HG03175 (cell line): ENCODE data around the gene RGS17.
A peak's percentile ranks its signal among the peaks of the same experiment; 100 is the strongest.
"Not testable (repeated sequence)": the region's sequence is repeated elsewhere in the genome, so short reads cannot be mapped to it uniquely, and the experiment has no call there.

ENCODE experiments used
- ATAC-seq: cut with Tn5 transposase; IDR thresholded peaks from one replicate; pipeline ENCODE4 v1.9.1; 2021; ENCODE audit warnings: mild to moderate bottlenecking, moderate library complexity; ENCODE audit not compliant: unreplicated experiment

RGS17 gene

DNA sequence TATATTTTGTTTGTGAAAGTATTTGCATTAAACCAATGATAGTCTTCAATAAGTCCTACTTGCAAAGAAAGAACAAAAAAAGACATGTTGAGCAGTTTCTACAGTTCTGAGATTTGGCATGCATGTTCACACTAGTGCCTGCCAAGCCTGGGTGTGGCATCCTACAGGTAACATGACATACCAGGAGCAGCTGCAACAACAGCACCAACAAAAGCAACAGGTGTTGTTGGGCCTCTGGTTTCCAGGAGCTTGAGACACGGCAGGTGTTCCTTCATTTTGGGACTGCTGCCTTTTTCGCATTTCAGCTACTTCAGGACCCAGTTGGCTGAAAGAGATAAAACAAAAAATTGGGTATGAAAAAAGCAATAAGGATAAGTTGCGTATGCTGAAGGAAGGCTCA is 87.4 kb downstream of the RGS17 start:
- ATAC-seq: no peak

DNA sequence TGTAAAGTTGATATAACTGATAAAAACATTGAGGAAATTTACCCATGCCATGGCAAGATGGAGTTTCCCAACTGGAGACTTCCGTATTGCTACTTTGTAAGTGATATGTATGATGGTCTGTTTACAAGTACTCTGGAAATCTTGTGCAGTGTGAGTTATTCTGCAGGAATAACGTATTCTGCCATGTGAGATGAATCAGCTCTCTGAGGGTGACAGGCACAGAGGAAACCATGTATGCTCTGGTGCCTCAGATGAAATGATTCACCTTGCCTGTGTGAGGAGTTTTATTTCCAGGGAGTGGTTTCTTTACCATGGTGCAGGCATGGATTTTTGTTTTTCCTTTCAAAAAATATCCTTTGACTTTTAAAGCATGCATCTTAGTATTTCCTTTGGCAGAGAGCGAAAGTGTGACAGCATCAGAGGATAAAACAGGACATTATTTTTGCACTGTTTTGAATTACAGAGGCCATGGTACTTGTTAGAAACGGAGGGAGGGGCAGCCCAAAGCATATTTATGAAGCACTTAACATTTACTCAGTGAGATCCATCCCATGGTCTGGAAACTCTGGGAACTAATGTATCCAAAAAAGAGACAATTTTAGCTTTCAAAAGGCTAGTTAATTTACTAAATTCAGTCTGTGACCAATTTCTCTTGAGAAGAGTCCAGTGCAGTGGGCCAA is 92.6 kb downstream of the RGS17 start:
- no peak for ATAC-seq

DNA sequence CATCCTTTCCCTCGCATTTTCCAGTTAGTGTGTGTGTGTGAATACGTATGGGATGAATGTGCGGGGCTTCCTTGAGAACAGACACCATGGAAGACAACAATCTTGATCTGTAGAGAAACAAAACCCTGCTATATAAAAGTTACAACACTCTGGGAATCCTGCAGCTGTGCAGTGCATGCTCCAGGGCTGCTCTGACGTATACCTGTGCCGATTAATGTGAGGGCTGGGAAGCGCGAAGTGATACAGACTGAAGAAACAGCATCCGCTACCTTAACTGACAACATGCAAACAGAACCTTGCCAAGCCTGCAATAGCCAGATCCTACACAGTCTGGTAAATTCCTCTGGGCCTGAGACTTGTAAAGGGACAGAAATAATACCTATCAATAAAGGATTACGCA is 96.9 kb downstream of the RGS17 start:
- ATAC-seq: no peak

DNA sequence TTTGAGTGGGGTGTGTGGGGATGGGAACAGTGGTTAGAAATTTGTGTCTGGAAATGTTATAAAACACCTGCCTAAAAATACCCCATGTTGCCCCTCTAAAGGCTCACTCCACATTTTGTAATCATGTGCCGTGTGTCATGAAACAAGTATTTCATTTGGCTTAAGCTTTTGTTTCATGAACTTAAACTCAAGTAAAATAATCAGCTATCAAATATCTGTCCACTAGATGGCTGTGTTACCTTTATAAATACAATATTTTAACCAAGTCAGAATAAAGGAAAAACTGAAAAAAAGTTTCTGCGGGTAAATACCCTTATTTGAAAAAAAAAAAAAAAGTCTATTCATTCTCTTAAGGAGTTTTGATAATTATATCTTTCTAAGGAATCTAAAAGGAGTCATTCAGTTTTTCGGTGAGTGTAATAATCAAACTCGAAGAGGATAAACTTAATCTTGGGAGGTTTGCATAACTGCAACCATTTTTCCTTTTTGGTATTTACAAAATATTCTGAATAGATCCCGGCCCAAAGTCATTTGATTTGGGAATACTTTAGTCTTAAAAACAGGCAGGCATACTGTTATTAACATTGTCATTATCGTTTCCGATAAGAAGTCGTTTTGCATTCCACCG is 98.7 kb downstream of the RGS17 start:
- ATAC-seq: no peak

DNA sequence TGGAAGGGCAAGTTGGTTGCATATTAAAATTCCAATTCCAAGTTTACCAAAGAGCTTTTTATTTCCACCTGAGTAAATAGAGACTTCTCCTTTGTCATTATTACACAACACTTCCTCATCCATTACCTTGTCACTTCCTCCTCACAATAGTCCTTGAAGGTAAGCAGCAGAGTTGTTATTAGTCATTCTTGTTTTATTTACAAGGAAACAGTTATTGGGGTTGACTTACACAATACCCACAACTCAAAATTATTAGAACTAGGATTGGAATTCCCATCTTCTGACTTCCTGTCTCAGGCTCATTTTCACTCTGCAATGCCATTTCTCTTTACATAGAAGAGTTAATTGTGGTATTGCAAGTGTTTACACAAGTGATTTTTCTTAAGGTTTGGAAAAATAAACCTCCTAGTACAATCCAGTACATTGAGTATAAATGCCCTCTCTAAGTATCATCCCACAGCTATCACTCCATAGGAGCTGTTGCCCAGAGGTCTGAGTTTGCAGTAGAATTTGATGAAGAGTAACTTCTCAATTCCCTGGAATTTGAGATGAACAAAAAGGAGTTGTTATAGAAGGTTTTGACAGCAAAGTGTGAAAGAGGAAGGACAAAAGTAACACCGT is 99.6 kb downstream of the RGS17 start:
- no peak for ATAC-seq

DNA sequence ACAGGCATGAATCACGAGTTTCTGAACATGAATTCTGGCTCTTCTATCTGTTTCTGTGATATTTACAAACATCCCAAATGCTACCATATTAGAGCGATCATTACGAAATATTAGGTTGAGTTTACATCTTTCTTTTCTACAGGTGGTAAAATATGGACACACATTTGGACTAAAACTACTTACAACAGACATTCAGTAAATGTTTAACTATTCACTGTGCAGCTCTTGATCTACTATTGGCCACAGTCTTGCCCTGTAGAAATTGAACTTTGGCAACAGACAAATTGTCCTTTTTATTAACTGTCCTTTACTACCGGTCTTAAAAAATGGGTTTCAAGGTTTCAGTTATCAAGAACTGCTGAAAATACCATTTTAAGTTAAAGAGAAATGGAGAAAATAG is 102.1 kb downstream of the RGS17 start:
- no peak for ATAC-seq

DNA sequence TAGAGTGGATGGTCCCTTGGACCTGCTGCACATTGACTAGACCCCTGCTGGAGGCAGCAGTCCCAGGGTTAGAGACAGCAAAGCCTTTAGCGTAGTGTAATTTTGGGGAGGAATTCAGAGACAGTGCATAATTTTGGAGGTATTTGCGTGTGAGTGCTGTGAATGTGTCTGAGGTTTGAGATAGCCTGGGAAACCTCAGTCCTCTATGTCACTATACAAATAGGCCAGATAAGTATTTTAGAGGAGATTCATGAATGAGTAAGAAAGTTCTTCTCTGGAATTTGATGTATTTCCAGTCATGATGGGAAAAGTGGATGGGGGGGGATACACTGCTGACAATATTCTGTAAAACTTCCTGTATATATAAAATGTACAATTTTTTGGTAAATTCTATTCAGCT is 102.8 kb downstream of the RGS17 start:
- ATAC-seq: no peak

DNA sequence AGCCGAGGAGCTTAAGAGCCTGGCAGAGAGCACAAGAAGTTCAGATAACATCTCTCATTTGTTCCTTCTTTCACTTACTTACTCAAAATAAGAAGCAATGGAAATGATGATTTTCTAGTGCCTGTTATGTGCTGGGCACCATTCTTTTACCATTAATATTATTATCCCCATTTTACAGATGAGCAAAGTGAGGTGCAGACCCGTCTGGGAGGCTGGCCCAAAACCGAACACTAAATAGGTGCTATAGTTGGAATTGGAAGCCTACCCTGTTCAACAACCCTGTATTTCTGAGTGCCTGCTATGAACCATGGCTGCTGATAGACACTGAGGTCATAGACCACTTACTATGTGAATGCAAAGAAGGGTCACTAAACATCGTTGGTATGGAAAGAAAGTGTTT is 103.6 kb downstream of the RGS17 start:
- ATAC-seq: no peak

DNA sequence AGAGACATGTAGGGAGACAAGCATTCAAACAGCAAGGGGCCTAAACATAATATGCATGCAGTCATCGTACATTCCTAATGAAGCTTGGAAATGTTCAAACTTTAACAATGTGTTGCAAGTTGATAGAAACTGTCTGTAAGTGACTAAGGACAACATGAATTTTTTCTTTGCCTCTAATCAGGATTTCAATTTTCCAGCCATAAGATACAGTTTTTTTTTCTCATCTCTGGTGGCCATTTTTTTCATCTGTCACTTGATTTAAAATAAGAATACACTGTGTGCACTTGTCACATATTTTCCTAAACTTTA is 106.4 kb downstream of the RGS17 start:
- ATAC-seq: no peak

DNA sequence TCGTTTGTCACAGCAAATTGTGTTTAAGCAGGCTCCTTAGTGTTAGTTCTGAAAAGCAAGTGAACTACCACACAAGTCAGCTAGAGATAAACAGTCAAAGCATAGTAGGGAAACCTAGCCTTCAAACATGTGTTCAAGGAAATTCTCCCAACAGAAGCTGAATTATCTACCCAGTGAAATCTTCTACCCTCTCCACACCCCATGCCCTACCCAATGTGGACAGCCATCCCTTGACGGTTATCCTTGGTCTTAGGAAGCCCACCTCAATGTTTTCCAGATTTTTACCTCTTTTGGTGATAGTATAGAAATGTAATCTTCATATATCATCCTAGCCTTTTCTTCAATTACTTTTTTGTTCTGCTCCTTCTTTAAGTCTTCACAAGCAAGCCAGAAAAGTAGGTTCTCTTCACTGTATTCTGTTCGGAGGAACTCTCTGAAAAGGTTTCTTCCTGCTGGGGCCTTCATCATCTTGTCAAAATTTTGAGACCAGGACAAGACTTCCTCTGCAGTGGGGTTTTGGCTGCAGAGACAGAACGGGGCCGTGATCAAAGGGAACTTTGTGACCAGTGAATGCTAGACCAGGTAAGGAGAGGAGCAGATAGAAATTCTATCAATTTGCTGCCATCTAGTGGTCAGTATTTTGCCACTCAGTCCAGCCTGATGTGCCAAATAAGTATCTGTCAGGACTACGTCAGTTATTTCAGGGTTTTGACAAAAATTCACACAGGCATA is 106.9 kb downstream of the RGS17 start:
- peak; percentile 98 for ATAC-seq

DNA sequence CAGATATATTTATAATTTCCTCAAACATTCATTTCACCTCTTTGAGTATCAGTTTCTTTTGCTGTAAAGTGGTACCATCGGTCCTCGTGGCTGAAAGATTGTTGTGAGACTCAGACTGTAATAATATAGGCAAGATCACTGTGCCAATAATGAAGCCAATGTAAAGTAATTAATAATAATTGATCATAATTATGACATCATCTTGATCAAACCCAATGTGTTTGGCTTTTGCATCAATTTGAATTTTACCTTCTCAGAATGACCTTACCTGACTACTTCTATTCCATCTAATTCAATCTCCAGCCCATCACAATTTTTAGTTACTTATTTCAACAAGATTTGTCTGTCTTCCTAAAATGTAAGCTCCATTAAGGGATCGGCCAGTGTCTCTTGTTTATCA is 112.7 kb downstream of the RGS17 start:
- no peak for ATAC-seq

DNA sequence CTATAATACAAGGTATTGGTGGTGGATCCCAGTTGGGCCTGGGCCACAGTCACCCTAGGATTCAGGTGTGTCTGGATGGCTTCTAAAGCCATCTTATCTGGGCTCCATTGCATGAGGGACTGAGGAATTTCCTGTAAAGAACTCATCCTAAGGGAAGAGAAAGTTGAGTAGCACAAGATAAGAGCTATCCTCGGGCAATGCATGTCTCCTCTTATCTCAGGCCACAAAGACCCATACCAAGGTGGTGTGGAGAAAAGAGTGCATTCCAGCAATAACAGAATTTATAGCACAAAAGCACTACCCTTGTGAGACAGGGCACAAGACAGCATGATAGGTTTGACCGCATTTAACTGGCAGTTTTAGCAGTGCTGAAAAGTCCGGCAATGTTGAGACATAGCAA is 114.2 kb downstream of the RGS17 start:
- ATAC-seq: no peak

DNA sequence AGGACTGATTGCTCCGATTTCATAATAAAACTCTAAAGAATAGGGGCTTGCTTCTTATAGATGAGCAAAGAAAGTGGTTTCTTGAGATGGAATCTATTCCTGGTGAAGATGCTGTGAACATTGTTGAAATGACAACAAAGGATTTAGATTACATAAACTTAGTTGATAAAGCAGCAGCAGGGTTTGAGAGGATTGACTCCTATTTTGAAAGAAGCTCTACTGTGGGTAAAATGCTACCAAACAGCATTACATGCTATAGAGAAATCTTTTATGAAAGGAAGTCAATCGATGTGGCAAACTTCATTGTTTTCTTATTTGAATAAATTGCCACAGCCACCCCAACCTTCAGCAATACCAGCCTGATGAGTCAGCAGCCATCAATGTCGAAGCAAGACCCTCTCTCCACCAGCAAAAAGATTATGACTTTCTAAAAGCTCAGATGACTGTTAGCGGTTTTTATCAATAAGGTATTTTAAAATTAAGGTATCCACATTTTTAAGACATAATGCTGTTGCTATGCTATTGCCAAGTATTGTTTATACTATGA is 115.9 kb downstream of the RGS17 start:
- ATAC-seq: no peak

DNA sequence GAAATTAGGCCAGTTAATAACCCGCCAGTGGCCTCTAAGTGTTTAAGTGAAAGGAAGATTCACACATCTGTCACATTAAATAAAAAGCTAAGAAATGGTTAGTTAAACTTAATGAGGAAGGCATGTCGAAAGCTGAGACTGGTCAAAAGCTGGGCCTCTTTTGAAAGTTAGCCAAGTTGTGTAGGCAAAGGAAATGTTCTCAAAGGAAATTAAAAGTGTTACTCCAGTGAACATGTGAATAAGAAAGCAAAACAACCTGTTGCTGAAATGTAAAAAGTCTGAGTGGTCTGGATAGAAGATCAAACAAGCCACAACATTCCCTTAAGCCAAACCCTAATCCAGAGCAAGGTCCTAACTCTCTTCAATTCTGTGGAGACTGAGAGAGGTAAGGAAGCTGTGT is 117.6 kb downstream of the RGS17 start:
- ATAC-seq: no peak

DNA sequence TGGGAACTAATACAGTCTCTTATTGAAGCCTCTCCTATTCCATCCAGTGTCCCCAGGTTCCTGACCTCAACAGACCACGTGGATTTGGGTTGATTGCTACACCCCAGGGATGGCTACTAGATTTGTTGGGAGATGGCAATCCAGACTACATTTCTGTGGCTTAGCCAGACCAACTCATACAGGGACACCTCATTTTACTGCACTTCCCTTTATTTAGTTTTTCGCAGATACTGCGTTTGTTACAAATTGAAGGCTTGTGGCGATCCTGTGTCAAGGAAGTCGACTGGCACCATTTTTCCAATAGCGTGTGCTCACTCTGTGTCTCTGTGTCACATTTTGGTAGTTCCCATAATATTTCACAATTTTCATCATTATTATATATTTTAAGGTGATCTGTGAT is 118.2 kb downstream of the RGS17 start:
- ATAC-seq: no peak

DNA sequence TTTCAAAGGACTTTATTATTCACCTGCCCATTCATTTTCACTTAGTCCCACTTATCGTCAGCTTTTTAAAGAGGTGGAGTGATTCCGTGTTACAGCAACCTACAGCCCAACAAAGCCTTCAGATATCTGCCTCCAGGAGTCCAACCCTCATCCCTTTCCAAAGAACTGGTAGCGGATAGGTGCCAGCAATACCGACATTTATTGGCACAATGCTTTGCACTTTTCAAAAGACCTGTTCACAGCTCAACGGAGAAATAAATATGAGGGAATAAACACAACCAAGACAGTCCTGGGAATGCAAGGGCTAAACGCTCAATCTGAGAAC is 127.8 kb downstream of the RGS17 start:
- peak; percentile 15 for ATAC-seq

DNA sequence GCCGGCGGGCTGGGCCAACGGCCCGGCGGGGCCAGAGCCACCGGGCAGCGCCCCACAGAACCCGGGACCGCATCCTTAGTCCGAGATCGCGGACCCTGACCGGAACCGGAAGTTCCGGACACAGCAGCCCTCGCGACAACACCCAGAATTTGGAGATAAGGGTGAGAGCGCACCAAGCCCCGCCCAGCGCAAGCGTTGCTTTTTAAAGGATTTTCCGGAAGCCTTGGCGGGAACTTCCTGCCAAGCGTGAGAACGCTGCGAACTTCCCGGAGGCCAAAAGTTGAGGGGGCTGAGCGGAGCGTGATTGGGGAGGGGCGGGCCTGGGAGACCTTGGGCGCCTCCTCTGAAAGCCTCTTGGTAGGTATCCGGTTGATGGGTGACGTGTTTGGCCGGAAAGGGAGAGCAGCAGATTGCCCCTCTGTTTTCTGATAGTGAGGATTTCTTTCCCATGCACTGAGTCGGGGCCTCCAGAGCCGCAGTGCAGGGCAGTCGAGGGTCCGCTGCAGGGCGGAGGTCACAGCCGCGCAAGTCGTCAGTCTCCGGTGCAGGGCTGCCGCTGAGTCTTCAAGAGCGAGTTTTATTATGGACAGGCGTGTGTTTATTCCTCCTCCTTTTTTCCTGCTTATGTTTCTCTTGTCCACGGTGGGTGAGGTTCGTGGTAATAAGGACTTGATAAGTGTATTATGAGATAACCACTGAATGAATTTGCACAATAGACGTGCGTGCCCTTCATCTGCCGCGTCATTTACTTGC is 128.3 kb downstream of the RGS17 start, which contains the start of gene MTRF1L:
MTRF1L (minus strand) TSS at position 97 of the 753 bp plus-strand sequence; CDS start at position 73, 24 bp downstream.
- peak; percentile 94 for ATAC-seq

DNA sequence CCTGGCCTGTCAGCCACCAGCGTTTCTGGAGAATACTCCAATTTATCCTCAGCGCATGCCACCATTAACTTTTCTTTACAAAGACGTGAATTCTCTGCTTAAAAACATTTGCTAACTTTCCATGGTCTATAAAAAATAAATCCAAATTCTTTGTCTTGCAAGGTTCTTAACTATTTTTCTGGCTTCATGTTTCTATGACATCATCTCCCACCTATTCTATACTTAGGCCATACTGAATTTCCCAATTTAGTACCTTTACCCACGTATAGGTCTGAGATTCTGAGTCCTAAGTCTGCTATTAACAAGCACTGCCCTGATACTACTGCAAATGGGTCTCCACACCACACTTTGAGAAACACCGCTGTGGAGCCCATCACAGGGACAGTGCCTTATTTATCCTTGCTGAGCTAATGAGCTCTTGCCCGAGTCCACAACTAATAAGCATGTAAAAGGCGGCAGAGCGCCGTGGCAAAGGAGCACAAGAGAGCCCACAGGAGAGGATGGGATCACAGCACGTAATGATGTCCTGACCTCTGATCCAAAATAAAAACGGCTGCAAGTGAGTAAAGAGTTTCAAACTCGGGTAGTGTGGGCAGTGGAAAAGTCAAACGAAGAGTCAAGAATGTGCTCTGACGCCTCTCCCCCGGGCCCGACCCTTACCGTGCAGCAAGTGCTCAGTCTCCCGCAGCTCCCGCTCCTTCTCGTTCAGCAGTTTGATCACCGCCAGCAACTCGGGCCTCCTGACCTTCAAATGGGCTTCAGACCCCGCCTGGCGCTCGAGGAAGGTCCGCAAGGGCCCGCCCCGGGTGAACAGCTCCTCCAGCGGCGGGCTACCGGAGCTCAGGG is 129.1 kb downstream of the RGS17 start:
- peak; percentile 23 for ATAC-seq

DNA sequence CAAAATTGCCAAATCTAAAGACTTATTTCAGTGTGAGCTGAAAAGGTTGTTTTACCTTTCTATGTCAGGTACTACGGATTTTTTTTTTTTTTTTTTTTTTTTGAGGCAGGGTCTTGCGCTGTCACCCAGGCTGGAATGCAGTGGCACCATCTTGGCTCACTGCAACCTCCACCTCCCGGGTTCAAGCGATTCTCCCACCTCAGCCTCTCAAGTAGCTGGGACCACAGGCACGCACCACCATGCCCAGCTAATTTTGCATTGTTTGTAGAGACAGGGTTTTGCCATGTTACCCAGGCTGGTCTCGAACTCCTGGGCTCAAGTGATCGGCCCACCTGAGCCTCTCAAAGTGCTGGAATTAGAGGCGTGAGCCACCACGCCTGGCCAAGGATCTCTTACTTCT is 130.3 kb downstream of the RGS17 start:
- not testable (repeated sequence) for ATAC-seq

DNA sequence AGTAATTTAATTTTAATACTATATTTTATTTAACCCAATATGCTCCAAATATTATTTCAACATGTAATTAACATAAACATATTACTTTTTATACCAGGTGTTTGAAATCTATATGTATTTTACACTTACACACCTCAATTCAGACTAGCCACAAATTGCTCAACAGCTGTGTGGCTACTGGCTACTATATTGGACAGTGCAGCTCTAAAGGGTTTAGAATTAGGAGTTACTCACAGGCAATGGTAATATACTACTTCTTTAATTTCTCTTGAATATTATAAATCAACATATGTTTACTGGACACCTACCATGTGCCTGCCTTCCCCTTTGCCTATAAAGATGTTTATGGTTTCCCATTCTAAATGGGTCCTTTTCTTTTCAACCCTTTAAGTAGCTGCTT is 130.8 kb downstream of the RGS17 start:
- no peak for ATAC-seq
